GM12878 (cell line): ENCODE results near the gene ANTKMT.

Experiments
- EP300 ChIP-seq, 2 experiments: fragments of 150-350 bp in 1 of 2; IDR thresholded peaks; 2 replicates each; pipeline ENCODE4 v1.6.1; 2011 to 2012; ENCODE audit warnings: low read depth in 2 of 2, low read length in 2 of 2, borderline replicate concordance in 1 of 2, improper control_type of control experiment in 1 of 2, inconsistent platforms in 1 of 2; ENCODE audit not compliant: control insufficient read depth in 1 of 2
- EZH2 ChIP-seq: IDR thresholded peaks from 2 replicates; pipeline ENCODE4 v1.6.1; 2012; ENCODE audit warnings: low read depth, mild to moderate bottlenecking, control low read depth, inconsistent platforms, low read length, borderline replicate concordance; ENCODE audit not compliant: control insufficient read depth
- GABPA ChIP-seq: IDR thresholded peaks from 2 replicates; pipeline ENCODE4 v1.6.1; 2014; ENCODE audit warnings: antibody characterized with exemption, low read depth, mild to moderate bottlenecking, inconsistent platforms
- NFIC ChIP-seq: IDR thresholded peaks from 2 replicates; pipeline ENCODE4 v1.6.1; 2012; ENCODE audit warnings: low read depth, mild to moderate bottlenecking, inconsistent platforms, low read length, moderate library complexity
- POLR2A ChIP-seq: IDR thresholded peaks from 2 replicates; pipeline ENCODE4 v1.6.1; 2011; ENCODE audit warnings: low read depth, mild to moderate bottlenecking, low read length

- TF ChIP-seq POLR2A = no peak
- TF ChIP-seq GABPA = no peak
- no peak for TF ChIP-seq EZH2
- no peak for TF ChIP-seq NFIC
- TF ChIP-seq EP300 (IDR thresholded peaks at IDR 0.05; ENCODE audit: borderline replicate concordance in 1 of 2, control insufficient read depth in 1 of 2, low read depth in 2 of 2, low read length in 2 of 2) = no peak
These were observed 1.0 kb downstream of the ANTKMT start for GRCh38 chr16:721765-722540.
